DMS79 treated with DMSO at 0.1 percent for 48 hours (cell line): ENCODE results near the gene SLC44A5.
"Not testable (repeated sequence)": the region's sequence is repeated elsewhere in the genome, so short reads cannot be mapped to it uniquely, and the experiment has no call there.

Source experiments
- DNase-seq: peaks from one replicate; lab custom pipeline; 2025; lab: John Stamatoyannopoulos, UW

Gene SLC44A5

DNA sequence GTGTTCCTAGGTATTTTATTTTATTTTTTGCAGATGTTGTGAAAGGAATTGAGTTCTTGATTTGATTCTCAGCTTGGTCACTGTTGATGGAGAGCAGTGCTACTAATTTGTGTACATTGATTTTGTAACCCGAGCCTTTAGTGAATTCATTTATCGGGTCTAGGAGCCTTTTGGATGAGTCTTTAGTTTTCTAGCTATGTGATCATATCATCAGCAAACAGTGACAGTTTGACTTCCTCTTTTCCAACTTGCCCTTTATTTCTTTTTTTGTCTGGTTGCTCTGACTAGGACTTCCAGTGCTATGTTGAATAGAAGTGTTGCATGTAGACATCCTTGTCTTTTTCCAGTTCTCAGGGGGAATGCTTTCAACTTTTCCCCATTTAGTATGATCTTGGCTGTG lies 337.8 kb downstream of the SLC44A5 start:
- no peak for DNase-seq

DNA sequence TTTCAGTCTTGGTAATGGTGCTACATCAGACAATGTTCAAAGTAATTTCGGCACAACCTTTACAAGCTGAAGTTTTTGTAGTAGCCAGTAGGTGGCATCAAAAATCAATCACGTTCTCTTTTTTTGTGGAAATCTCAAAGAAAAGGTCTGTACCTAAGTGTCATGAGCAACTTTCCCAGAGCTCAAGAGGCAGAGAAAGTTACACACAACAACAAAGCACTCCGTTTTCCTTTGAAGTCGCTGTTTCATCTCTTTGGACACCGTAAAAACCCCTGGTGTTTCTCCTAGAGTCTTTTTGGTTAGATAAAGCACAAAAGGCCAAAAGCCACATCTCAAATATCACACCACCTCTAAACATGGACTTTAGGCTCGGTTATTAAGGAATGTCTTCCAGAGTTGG lies 345.1 kb downstream of the SLC44A5 start:
- DNase-seq: peak; percentile 64

GRCh38 chr1:75264112-75264511 lies 346.8 kb downstream of the SLC44A5 start:
- no peak for DNase-seq

GRCh38 chr1:75263616-75264015 lies 347.3 kb downstream of the SLC44A5 start:
- not testable (repeated sequence) for DNase-seq

DNA sequence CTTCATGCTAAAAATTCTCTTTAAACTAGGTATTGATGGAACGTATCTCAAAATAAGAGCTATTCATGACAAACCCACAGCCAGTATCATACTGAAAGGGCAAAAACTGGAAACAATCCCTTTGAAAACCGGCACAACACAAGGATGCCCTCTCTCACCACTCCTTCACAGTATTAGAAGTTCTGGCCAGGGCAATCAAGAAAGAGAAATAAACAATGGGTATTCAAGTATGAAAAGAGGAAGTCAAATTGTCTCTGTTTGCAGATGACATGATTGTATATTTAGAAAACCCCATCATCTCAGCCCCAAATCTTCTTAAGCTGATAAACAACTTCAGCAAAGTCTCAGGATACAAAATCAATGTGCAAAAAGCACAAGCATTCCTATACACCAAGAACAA lies 349.0 kb downstream of the SLC44A5 start:
- DNase-seq: not testable (repeated sequence)

DNA sequence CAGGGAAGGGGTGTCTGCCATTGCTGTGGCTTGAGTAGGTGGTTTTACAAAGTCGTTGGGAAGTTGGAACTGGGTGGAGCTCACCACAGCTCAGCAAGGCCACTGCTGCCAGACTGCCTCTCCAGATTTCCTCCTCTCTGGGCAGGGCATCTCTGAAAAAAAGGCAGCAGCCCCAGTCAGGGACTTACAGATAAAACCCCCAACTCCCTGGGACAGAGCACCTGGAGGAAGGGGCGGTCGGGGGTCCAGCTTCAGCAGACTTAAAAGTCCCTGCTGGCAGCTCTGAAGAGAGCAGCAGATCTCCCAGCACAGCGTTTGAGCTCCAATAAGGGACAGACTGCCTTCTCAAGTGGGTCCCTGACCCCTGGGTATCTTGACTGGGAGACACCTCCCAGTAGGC lies 352.6 kb downstream of the SLC44A5 start:
- no peak for DNase-seq

- no peak for DNase-seq
Observed at GRCh38 chr1:75257424-75257823, 353.5 kb downstream of the SLC44A5 start.

DNA sequence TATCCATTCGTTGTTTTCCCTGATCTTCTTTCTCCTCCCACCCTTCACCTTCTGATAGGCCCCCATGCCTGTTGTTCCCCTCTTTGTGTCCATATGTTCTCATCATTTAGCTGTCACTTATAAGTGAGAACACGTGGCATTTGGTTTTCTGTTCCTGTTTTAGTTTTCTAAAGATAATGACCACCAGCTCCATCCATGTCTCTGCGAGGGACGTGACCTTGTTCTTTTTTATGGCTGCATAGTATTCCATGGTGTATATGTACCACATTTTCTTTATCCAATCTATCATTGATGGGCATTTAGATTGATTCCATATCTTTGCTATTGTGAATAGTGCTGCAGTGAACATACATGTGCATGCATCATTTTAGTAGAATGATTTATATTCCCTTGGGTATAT lies 360.8 kb downstream of the SLC44A5 start:
- not testable (repeated sequence) for DNase-seq

DNA sequence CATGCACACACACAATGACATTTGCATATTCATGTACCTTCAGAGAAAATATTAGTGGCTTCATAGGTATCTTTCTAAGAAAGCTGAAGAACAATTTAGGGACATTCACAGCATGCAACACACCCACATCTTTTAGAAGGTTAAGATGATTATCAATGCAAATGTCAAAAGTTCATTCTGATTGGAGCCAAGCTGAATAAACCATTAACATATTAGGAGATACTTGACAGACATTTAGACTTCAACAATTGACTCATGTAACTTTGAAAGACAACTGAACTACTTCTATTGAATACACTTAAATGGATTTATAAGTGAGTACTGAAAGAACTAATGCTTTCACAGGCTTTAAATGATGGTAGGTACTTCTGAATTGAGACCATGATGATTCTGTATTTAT lies 365.7 kb downstream of the SLC44A5 start:
- DNase-seq: no peak

DNA sequence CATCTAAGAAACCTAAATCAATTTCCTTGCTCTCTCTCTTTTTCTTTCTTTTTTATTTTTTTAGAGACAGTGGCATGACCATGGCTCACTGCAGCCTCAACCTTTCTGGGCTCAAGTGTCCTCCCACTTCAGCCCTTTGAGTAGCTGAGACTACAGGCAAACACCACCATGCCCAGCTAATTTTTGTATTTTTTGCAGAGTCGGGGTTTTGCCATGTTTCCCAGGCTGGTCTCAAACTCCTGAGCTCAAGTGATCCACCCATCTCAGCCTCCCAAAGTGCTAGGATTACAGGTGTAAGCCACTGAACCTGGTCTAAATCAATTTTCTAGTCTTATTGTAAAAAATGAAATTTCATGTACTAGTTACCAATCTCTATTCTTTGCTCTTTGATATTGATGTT lies 367.8 kb downstream of the SLC44A5 start:
- no peak for DNase-seq

- no peak for DNase-seq
Observed at GRCh38 chr1:75237316-75237715, 373.6 kb downstream of the SLC44A5 start.

GRCh38 chr1:75234562-75234961 lies 376.4 kb downstream of the SLC44A5 start:
- no peak for DNase-seq

- DNase-seq: peak; percentile 17
Observed at GRCh38 chr1:75233302-75233929, 377.5 kb downstream of the SLC44A5 start.

DNA sequence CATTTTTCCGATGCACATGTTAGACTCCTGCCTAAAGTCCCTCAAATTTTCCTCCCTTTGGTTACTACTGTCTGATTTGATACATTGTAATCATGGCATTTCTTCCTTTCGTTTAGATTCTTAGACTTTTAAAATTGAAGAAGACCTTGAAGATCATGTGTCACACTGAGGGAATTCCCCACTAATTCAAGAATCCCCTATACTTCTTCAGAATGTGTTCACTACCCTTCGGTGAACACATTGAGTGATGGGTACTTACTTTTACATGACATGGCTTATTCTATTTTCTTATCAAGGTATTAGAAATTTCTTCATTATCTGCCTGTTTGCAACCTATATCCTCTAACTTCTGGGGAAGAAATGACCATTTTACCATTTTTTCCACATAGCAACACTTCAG lies 390.8 kb downstream of the SLC44A5 start:
- no peak for DNase-seq

DNA sequence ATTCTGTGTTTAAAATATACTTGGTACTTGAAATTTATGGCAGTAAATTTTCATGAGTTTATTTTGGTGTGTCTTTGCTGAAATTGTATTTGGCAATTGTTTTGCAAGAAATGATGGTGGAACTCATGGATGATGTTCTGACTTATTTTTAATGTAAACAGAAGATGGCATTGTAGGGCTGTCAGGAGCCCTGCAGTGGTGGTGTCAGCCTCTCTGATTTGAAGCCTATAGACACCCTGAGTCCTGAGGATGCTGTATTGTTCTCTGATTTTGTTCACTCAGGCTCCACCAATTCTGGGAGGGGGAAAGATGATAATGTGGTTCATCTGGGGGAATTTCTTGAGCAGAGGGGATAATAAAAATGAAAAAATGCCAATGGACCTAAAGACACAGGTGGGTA lies 396.9 kb downstream of the SLC44A5 start:
- no peak for DNase-seq

DNA sequence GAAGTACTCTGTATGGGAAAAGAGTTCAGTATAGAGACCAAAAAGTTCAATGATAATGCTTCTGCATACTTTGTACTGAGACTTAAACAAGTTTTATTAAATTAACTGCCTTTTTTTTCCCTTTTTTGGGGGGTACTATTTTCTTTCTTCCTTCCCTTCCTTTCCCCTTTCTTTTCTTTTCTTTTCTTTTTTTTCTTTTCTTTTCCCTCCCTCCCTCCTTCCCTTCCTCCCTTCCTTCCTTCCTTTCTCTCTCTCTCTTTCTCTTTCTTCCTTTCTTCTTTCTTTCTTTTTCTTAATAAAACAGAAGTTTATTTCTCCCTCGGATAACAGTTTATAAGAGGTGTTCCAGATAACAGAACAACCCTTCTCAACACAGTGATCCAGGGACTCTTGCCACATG lies 399.3 kb downstream of the SLC44A5 start:
- no peak for DNase-seq

DNA sequence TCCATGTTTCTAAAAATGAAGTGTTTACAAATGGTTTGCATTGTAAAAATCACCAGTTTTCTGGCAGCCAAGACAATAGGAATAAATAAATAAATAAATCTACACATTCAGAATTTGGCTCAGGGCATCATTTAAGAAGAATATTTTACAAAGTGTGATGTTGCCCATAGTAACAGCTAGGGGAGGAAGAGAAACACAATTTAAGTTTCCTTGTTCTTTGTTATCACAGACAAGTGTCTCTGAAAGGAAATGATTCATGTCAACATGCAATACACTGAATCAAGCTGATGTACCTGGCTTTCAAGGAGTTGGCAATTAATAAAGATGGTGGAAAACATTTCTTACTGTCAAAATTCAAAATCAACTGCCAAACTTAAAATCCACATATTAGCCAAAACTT lies 402.1 kb downstream of the SLC44A5 start:
- no peak for DNase-seq

- DNase-seq: peak; percentile 24
Observed at GRCh38 chr1:75203415-75204277, 407.3 kb downstream of the SLC44A5 start.

GRCh38 chr1:75202751-75203150 lies 408.2 kb downstream of the SLC44A5 start:
- DNase-seq: no peak

DNA sequence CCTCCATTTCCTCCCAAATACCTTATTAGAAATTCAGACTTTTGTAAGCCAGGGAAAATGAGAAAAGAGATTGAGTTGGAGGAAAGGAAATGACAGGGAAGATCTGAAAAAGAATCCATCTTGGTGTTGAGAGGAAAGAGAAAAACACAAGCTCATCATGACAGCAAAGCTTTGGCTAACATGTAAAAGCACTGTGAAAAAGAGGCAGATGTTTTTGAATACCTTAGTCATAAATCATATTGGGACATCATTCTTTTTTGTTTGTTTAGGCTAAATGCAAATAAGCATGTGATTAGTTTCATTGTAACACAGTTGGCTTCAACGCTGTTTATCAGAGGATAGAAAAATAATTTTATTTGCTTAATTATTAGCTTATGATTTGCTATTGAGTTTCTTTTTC lies 412.2 kb downstream of the SLC44A5 start:
- no peak for DNase-seq

DNA sequence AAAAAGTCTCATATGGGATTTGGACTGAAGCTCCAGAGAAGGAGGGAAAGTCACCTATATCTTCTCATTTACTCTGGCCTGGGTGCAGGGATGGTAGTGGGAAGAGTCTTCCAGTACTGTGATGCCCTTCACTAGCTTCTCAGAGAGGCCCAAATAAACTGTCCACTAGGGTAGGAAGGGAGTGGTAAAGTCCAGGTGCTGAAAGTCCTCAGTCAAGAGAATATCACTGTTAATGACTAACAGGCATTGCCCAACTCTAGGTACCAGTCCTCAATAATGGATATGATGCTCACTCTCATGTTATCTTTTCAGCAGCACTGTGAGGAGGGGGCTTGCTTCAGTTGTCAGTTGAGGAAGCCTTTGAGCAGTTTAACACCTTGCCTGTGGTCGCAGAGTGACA lies 412.8 kb downstream of the SLC44A5 start:
- no peak for DNase-seq

DNA sequence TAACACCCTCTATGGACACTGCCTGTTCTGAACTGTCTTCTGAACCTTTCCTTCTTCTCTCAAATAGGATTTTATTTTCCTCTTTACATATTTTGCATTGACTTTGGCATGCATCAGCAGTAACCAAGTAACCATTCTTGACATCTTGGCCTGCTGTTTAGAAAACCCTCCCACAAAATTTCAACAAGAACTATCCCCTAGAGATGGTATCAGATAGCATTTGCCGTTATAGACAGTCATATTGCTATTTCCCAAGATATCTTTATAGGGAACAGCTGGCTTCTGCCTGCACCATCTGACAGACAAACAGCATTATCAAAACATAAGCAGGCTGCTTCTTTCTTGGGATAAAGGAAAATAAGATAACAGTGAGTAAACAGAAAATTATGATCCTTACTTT lies 422.0 kb downstream of the SLC44A5 start:
- DNase-seq: no peak

GRCh38 chr1:75181214-75181955 lies 429.5 kb downstream of the SLC44A5 start:
- not testable (repeated sequence) for DNase-seq
